ENCODE measurements around the gene RTEL1. TPM values are rescaled to one million over a fixed set of nuclear protein-coding genes. Genes with fewer than 3 reads are reported as not detected.
A peak's percentile ranks its signal among the peaks of the same experiment; 100 is the strongest.

The RTEL1 gene
- total RNA-seq, 2 donors from 2014 or later, result 25.7 to 34.9 TPM

- TF ChIP-seq, protein P1, sequence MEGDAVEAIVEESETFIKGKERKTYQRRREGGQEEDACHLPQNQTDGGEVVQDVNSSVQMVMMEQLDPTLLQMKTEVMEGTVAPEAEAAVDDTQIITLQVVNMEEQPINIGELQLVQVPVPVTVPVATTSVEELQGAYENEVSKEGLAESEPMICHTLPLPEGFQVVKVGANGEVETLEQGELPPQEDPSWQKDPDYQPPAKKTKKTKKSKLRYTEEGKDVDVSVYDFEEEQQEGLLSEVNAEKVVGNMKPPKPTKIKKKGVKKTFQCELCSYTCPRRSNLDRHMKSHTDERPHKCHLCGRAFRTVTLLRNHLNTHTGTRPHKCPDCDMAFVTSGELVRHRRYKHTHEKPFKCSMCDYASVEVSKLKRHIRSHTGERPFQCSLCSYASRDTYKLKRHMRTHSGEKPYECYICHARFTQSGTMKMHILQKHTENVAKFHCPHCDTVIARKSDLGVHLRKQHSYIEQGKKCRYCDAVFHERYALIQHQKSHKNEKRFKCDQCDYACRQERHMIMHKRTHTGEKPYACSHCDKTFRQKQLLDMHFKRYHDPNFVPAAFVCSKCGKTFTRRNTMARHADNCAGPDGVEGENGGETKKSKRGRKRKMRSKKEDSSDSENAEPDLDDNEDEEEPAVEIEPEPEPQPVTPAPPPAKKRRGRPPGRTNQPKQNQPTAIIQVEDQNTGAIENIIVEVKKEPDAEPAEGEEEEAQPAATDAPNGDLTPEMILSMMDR (IDR thresholded peaks at IDR 0.05), result no peak
- H3K4me1 ChIP-seq, result peaks cover 22% of the 10 kb centered on the region
- H3K27ac ChIP-seq, result peak overlapping the region; percentile 91
- peaks cover 11% of the 10 kb centered on the region for H3K36me3 ChIP-seq
- no peaks in the 10 kb centered on the region for H3K9me3 ChIP-seq
- no peak for DNase-seq
- no peaks in the 10 kb centered on the region for H3K27me3 ChIP-seq
- H3K9ac ChIP-seq (ENCODE audit: low read depth in 2 of 2, low read length in 2 of 2), result peak overlapping the region; percentile 72 to 100
- intact Hi-C loops (cut with DNase I), result loop anchor here (10.0 kb wide), 1 partner anchor 86 kb away; no protein-coding TSS in a partner anchor
- H3K4me3 ChIP-seq, result peak overlapping the region; percentile 99
These were observed 50.4 kb downstream of the RTEL1 start for GRCh38 chr20:63708301-63709148.

GRCh38 chr20:63709149-63709527 lies 51.0 kb downstream of the RTEL1 start:
- Histone ChIP-seq H3K27me3 (no peaks in the 10 kb centered on the region), H3K4me3 (peak overlapping the region; percentile 99), H3K4me1 (peaks cover 22% of the 10 kb centered on the region), H3K27ac (no peak overlapping the region), H3K9ac (ENCODE audit: low read depth in 2 of 2, low read length in 2 of 2) (peak overlapping the region; percentile 72 to 100), H3K36me3 (peaks cover 11% of the 10 kb centered on the region), H3K9me3 (no peaks in the 10 kb centered on the region)
- TF ChIP-seq, protein P1 (IDR thresholded peaks at IDR 0.05), result no peak
- intact Hi-C loops (cut with DNase I), result loop anchor here (10.0 kb wide), 1 partner anchor 86 kb away; no protein-coding TSS in a partner anchor
- DNase-seq, result no peak

GRCh38 chr20:63711085-63711645 lies 53.1 kb downstream of the RTEL1 start:
- Histone ChIP-seq H3K4me3 (no peak overlapping the region), H3K4me1 (peaks cover 16% of the 10 kb centered on the region), H3K9me3 (no peaks in the 10 kb centered on the region), H3K36me3 (no peaks in the 10 kb centered on the region), H3K27me3 (no peaks in the 10 kb centered on the region), H3K9ac (ENCODE audit: low read depth in 2 of 2, low read length in 2 of 2) (no peak overlapping the region), H3K27ac (no peak overlapping the region)
- TF ChIP-seq, protein P1 (IDR thresholded peaks at IDR 0.05), result no peak
- no peak for DNase-seq
- intact Hi-C loops (cut with DNase I), result no loop called here

DNA sequence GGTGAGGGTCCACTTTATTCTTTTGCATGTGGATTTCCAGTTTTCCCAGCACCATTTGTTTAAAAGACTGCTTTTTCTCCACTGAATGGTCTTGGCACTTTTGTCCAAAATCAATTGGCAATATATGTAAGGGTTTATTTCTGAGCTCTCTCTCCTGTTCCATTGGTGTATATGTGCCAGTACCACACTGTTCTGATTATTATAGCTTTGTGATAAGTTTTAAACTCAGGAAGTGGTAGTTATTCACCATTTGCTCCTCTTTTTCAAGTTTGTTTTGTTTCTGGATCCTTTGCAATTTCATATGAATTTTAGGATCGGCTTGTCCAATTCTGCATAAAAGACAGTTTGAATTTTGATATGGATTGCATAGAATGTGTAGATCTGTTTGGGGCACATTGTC lies 54.1 kb downstream of the RTEL1 start:
- Histone ChIP-seq H3K27ac (no peak overlapping the region), H3K4me1 (peaks cover 10% of the 10 kb centered on the region), H3K9me3 (no peaks in the 10 kb centered on the region), H3K27me3 (no peaks in the 10 kb centered on the region), H3K36me3 (no peaks in the 10 kb centered on the region), H3K9ac (ENCODE audit: low read depth in 2 of 2, low read length in 2 of 2) (no peak overlapping the region), H3K4me3 (no peak overlapping the region)
- no peak for DNase-seq
- TF ChIP-seq, protein P1 (IDR thresholded peaks at IDR 0.05), result no peak
- intact Hi-C loops (cut with DNase I), result no loop called here

DNA sequence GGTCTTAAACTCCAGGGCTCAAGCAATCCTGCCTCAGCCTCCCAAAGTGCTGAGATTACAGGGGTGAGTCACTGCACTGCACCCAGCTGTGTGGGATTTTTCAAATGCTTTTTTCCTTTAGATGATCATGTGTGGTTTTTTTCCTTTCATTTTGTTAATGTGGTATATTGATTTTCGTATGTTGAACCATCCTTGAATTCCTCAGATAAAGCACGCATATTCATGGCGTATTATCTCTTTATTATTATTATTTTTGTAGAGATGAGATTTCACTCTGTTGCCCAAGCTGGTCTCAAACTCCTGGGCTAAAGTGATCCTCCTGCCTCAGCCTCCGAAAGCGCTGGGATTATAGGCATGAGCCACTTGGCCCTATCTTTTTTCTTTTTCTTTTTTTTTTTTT lies 56.7 kb downstream of the RTEL1 start:
- Histone ChIP-seq H3K27me3 (no peaks in the 10 kb centered on the region), H3K4me3 (no peak overlapping the region), H3K9me3 (no peaks in the 10 kb centered on the region), H3K36me3 (no peaks in the 10 kb centered on the region), H3K4me1 (no peaks in the 10 kb centered on the region), H3K9ac (ENCODE audit: low read depth in 2 of 2, low read length in 2 of 2) (no peak overlapping the region), H3K27ac (no peak overlapping the region)
- TF ChIP-seq, protein P1 (IDR thresholded peaks at IDR 0.05), result no peak
- intact Hi-C loops (cut with DNase I), result no loop called here
- no peak for DNase-seq

Data from colonic mucosa (tissue), 4 donors.